Tibial artery (tissue), 4 donors: Measurements from ENCODE around the gene NKX1-1.
"Not testable (repeated sequence)": the region's sequence is repeated elsewhere in the genome, so short reads cannot be mapped to it uniquely, and the experiment has no call there.

Experiments
- DNase-seq, 2 donors: peaks; one replicate each; pipeline ENCODE4 v3.0.0-alpha.2; 2019
- H3K27ac ChIP-seq, 2 donors: fragments of 200-600 bp; sonication (generic) in 1 of 2; 1 replicate in 1 of 2; 2 replicates in 1 of 2; pipeline ENCODE4 v1.5.1; 2018 to 2019; ENCODE audit warnings: mild to moderate bottlenecking in 1 of 2
- H3K27me3 ChIP-seq, 2 donors: fragments of 200-600 bp; sonication (generic) in 1 of 2; one replicate each; pipeline versions ENCODE4 v1.5.1 to v1.6.0; 2016 to 2019
- H3K36me3 ChIP-seq, 3 donors: fragments of 200-600 bp; sonication (generic) in 2 of 3; one replicate each; pipeline ENCODE4 v1.5.1; 2016 to 2019; ENCODE audit warnings: mild to moderate bottlenecking in 2 of 3
- H3K4me1 ChIP-seq, 4 donors: fragments of 200-600 bp; sonication (generic) in 2 of 4; 1 replicate in 3 of 4; 2 replicates in 1 of 4; pipeline ENCODE4 v1.5.1; 2016 to 2019
- H3K4me3 ChIP-seq, 2 donors: fragments of 200-600 bp; sonication (generic) in 1 of 2; 1 replicate in 1 of 2; 2 replicates in 1 of 2; pipeline ENCODE4 v1.5.1; 2018 to 2019; ENCODE audit warnings: mild to moderate bottlenecking in 2 of 2
- H3K9me3 ChIP-seq, 3 donors: fragments of 200-600 bp; sonication (generic) in 1 of 3; one replicate each; pipeline ENCODE4 v1.5.1; 2016 to 2019
- CTCF ChIP-seq, 2 experiments: fragments of 200-600 bp in 1 of 2; fragments of 450-650 bp in 1 of 2; IDR thresholded peaks; one replicate each; pipeline ENCODE4 v1.5.1; 2017 to 2019; ENCODE audit warnings: antibody characterized with exemption in 2 of 2, mild to moderate bottlenecking in 1 of 2, moderate library complexity in 1 of 2
- intact Hi-C: fragments of 100-400 bp; cut with DNase I; formaldehyde crosslinking; loops from one replicate; pipeline ENCODE4 v1.15.0; 2023; ENCODE audit warnings: low total_unique reads

The NKX1-1 gene

DNA sequence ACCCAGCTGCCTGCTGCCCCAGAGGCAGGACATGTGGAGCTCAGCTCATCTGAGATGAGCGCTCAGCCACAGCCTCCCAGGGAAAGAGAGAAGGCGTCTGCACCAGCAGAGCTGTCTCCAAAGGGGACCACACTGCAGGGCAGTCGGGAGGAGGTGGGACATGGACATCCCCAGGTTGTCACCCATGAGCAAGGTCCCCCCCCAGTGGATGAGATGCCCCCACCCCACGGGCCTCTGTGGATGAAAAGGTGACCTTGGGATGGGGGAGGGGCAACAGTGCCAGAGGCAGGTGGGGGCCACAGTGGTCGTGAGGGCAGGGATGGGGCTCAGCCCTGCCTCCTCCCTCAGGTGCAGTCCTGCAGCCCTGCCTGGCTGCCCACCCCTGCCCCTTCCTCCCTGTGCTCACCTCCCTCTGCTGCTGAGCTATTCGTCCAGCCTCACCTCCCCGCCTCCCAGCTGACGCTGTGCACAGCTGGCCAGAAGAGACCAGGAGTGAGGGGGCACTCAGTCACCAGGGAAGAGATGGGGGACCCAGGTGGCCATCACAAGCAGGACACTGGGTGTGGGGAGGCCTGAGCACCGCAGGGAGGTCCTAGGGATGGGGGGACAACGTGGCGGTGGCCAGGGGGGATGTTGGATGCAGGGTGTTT lies 9.3 kb downstream of the NKX1-1 start:
- H3K27ac ChIP-seq = no peak overlapping the region
- H3K9me3 ChIP-seq = peaks cover 0 to 18% (median 0%) of the 10 kb centered on the region in 3 donors
- H3K36me3 ChIP-seq = peaks cover 28 to 35% (median 32%) of the 10 kb centered on the region in 3 donors
- DNase-seq = peak; percentile 8 to 48
- H3K27me3 ChIP-seq = peaks cover 0 to 32% of the 10 kb centered on the region in 2 donors
- no peak for TF ChIP-seq CTCF (IDR thresholded peaks at IDR 0.05)
- no peak overlapping the region for H3K4me3 ChIP-seq
- peaks cover 0 to 3% (median 0%) of the 10 kb centered on the region in 4 donors for H3K4me1 ChIP-seq
- intact Hi-C loops = no loop called here

GRCh38 chr4:1395941-1396805 lies 10.1 kb downstream of the NKX1-1 start:
- H3K27ac ChIP-seq = no peak overlapping the region
- H3K27me3 ChIP-seq = peaks cover 0 to 25% of the 10 kb centered on the region in 2 donors
- H3K9me3 ChIP-seq = peaks cover 0 to 21% (median 0%) of the 10 kb centered on the region in 3 donors
- TF ChIP-seq CTCF (IDR thresholded peaks at IDR 0.05) = no peak
- H3K4me1 ChIP-seq = no peaks in the 10 kb centered on the region
- peak in 1 of 2 donors; percentile 42 for DNase-seq
- H3K4me3 ChIP-seq = no peak overlapping the region
- intact Hi-C loops = no loop called here
- peaks cover 31 to 39% (median 32%) of the 10 kb centered on the region in 3 donors for H3K36me3 ChIP-seq

GRCh38 chr4:1395389-1395820 lies 10.8 kb downstream of the NKX1-1 start:
- H3K4me3 ChIP-seq, H3K4me1 ChIP-seq, intact Hi-C loops, H3K27ac ChIP-seq: not testable (repeated sequence)
- peaks cover 0 to 21% (median 0%) of the 10 kb centered on the region in 3 donors for H3K9me3 ChIP-seq
- peaks cover 31 to 39% (median 32%) of the 10 kb centered on the region in 3 donors for H3K36me3 ChIP-seq
- DNase-seq = peak in 1 of 2 donors; percentile 29
- peaks cover 0 to 17% of the 10 kb centered on the region in 2 donors for H3K27me3 ChIP-seq

DNA sequence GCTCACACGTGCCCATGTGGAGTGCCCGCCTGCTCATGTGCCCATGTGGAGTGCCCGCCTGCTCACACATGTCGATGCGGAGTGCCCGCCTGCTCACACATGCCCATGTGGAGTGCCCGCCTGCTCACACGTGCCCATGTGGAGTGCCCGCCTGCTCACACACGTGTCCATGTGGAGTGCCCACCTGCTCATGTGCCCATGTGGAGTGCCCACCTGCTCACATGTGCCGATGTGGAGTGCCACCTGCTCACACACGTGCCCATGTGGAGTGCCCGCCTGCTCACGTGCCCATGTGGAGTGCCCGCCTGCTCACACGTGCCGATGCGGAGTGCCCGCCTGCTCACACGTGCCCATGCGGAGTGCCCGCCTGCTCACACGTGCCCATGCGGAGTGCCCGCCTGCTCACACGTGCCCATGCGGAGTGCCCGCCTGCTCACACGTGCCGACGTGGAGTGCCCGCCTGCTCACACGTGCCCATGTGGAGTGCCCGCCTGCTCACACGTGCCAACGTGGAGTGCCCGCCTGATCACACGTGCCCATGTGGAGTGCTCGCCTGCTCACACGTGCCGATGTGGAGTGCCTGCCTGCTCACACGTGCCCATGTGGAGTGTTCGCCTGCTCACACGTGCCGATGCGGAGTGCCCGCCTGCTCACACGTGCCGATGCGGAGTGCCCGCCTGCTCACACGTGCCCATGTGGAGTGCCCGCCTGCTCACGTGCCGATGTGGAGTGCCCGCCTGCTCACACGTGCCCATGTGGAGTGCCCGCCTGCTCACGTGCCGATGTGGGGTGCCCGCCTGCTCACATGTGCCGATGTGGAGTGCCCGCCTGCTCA lies 11.5 kb downstream of the NKX1-1 start:
- H3K4me1 ChIP-seq, DNase-seq, H3K4me3 ChIP-seq, H3K27ac ChIP-seq: not testable (repeated sequence)
- Histone ChIP-seq H3K9me3 (peaks cover 0 to 21% (median 0%) of the 10 kb centered on the region in 3 donors), H3K27me3 (peaks cover 0 to 11% of the 10 kb centered on the region in 2 donors), H3K36me3 (peaks cover 32 to 39% (median 35%) of the 10 kb centered on the region in 3 donors)
- intact Hi-C loops = loop anchor here (5.0 kb wide), 1 partner anchor 438 kb away; no protein-coding TSS in a partner anchor

GRCh38 chr4:1393866-1394265 lies 12.4 kb downstream of the NKX1-1 start:
- no peak for DNase-seq
- Histone ChIP-seq H3K27me3 (peaks cover 0 to 2% of the 10 kb centered on the region in 2 donors), H3K9me3 (peaks cover 0 to 25% (median 0%) of the 10 kb centered on the region in 3 donors), H3K4me1 (no peaks in the 10 kb centered on the region), H3K27ac (no peak overlapping the region), H3K4me3 (no peak overlapping the region), H3K36me3 (peaks cover 38 to 45% (median 41%) of the 10 kb centered on the region in 3 donors)
- intact Hi-C loops = loop anchor here (5.0 kb wide), 1 partner anchor 438 kb away; no protein-coding TSS in a partner anchor
- no peak for TF ChIP-seq CTCF (IDR thresholded peaks at IDR 0.05)

GRCh38 chr4:1393363-1393762 lies 12.9 kb downstream of the NKX1-1 start:
- intact Hi-C loops = loop anchor here (5.0 kb wide), 1 partner anchor 439 kb away; no protein-coding TSS in a partner anchor
- H3K36me3 ChIP-seq = peaks cover 43 to 50% (median 46%) of the 10 kb centered on the region in 3 donors

More at GRCh38 chr4:1393363-1393762, 12.9 kb downstream of the NKX1-1 start:
- H3K9me3 ChIP-seq = peaks cover 0 to 23% (median 5%) of the 10 kb centered on the region in 3 donors
- not testable (repeated sequence) for H3K4me3 ChIP-seq, H3K4me1 ChIP-seq, H3K27ac ChIP-seq, DNase-seq, H3K27me3 ChIP-seq
